HG03520 (cell line): ENCODE data around the gene HMCN2.

Experiments
- ATAC-seq: cut with Tn5 transposase; IDR thresholded peaks from one replicate; pipeline ENCODE4 v1.9.1; 2021; ENCODE audit warnings: mild to moderate bottlenecking, moderate library complexity; ENCODE audit not compliant: unreplicated experiment

The HMCN2 gene

GRCh38 chr9:130406278-130406895 is 140.8 kb downstream of the HMCN2 start:
- ATAC-seq = no peak

GRCh38 chr9:130407916-130408663 is 142.5 kb downstream of the HMCN2 start:
- ATAC-seq = no peak

- no peak for ATAC-seq
These were observed 143.1 kb downstream of the HMCN2 start for GRCh38 chr9:130408669-130409068.

GRCh38 chr9:130409246-130409645 is 143.7 kb downstream of the HMCN2 start:
- no peak for ATAC-seq

GRCh38 chr9:130410443-130410842 is 144.9 kb downstream of the HMCN2 start:
- no peak for ATAC-seq

GRCh38 chr9:130411566-130411915 is 146.0 kb downstream of the HMCN2 start:
- ATAC-seq = no peak

GRCh38 chr9:130414081-130414731 is 148.6 kb downstream of the HMCN2 start:
- no peak for ATAC-seq

- no peak for ATAC-seq
These were observed 149.6 kb downstream of the HMCN2 start for GRCh38 chr9:130414910-130415746.

GRCh38 chr9:130417602-130418001 is 152.0 kb downstream of the HMCN2 start:
- ATAC-seq = no peak

GRCh38 chr9:130418776-130419175 is 153.2 kb downstream of the HMCN2 start:
- no peak for ATAC-seq

GRCh38 chr9:130419521-130420035 is 154.0 kb downstream of the HMCN2 start:
- ATAC-seq = no peak

- ATAC-seq = no peak
These were observed 155.7 kb downstream of the HMCN2 start for GRCh38 chr9:130421154-130421801.

GRCh38 chr9:130421802-130422276 is 156.3 kb downstream of the HMCN2 start:
- ATAC-seq = no peak

- no peak for ATAC-seq
These were observed 157.0 kb downstream of the HMCN2 start for GRCh38 chr9:130422546-130422945.

GRCh38 chr9:130423272-130423671 is 157.7 kb downstream of the HMCN2 start:
- ATAC-seq = no peak

- no peak for ATAC-seq
These were observed 159.3 kb downstream of the HMCN2 start for GRCh38 chr9:130424595-130425454.

GRCh38 chr9:130425741-130426466 is 160.3 kb downstream of the HMCN2 start:
- no peak for ATAC-seq

GRCh38 chr9:130426467-130426773 is 160.9 kb downstream of the HMCN2 start:
- ATAC-seq = no peak

GRCh38 chr9:130426883-130427282 is 161.3 kb downstream of the HMCN2 start:
- ATAC-seq = no peak
